Neuronal stem cell (in vitro differentiated cells): ENCODE results near the gene WFDC5.
A peak's percentile ranks its signal among the peaks of the same experiment; 100 is the strongest.

Experiments
- DNase-seq: peaks from one replicate; pipeline ENCODE4 v3.0.0-alpha.2; 2013; ENCODE audit warnings: low spot score
- H2AFZ ChIP-seq: one replicate; pipeline ENCODE4 v1.6.1; 2013; ENCODE audit warnings: mild to moderate bottlenecking, low read length, inconsistent platforms
- H2AK5ac ChIP-seq: 2 replicates; pipeline ENCODE4 v1.6.1; 2013; ENCODE audit warnings: low read depth, mild to moderate bottlenecking, inconsistent platforms, low read length, moderate library complexity, mixed read lengths
- H2BK120ac ChIP-seq: 2 replicates; pipeline ENCODE4 v1.6.1; 2013; ENCODE audit warnings: low read depth, mild to moderate bottlenecking, inconsistent platforms, low read length, moderate library complexity, mixed read lengths
- H2BK12ac ChIP-seq: one replicate; pipeline ENCODE4 v1.6.1; 2013; ENCODE audit warnings: low read length, inconsistent platforms
- H2BK15ac ChIP-seq: 2 replicates; pipeline ENCODE4 v1.6.1; 2013; ENCODE audit warnings: mild to moderate bottlenecking, low read length, inconsistent platforms, mixed read lengths
- H2BK5ac ChIP-seq: one replicate; pipeline ENCODE4 v1.6.1; 2013; ENCODE audit warnings: inconsistent platforms, mild to moderate bottlenecking, low read length, moderate library complexity
- H3K14ac ChIP-seq: one replicate; pipeline ENCODE4 v1.6.1; 2013; ENCODE audit warnings: low read length, inconsistent platforms
- H3K18ac ChIP-seq: 2 replicates; pipeline ENCODE4 v1.6.1; 2013; ENCODE audit warnings: low read length, inconsistent platforms
- H3K23ac ChIP-seq: 2 replicates; pipeline ENCODE4 v1.6.1; 2013; ENCODE audit warnings: low read depth, mild to moderate bottlenecking, mixed read lengths, low read length, inconsistent platforms; ENCODE audit not compliant: poor library complexity
- H3K27ac ChIP-seq: replicated peaks from 3 replicates; pipeline ENCODE4 v1.5.1; 2013; ENCODE audit warnings: low read length, inconsistent platforms
- H3K27me3 ChIP-seq, 3 experiments: 2 replicates each; pipeline ENCODE4 v1.6.1; 2013; ENCODE audit warnings: low read length in 3 of 3, mild to moderate bottlenecking in 2 of 3, inconsistent platforms in 1 of 3, low read depth in 1 of 3, mixed read lengths in 1 of 3, moderate library complexity in 1 of 3; ENCODE audit not compliant: control insufficient read depth in 3 of 3, insufficient read depth in 3 of 3
- H3K36me3 ChIP-seq, 2 donors: replicated peaks in 1 of 2; 2 replicates each; pipeline ENCODE4 v1.6.1; 2013; ENCODE audit warnings: low read length in 2 of 2; ENCODE audit not compliant: control insufficient read depth in 2 of 2, insufficient read depth in 2 of 2
- H3K4ac ChIP-seq: 2 replicates; pipeline ENCODE4 v1.6.1; 2013; ENCODE audit warnings: inconsistent platforms, mild to moderate bottlenecking, low read length, moderate library complexity
- H3K4me1 ChIP-seq, 2 donors: 1 replicate in 1 of 2; 2 replicates in 1 of 2; pipeline ENCODE4 v1.6.1; 2013; ENCODE audit warnings: low read length in 2 of 2, low read depth in 1 of 2; ENCODE audit not compliant: control insufficient read depth in 2 of 2, insufficient read depth in 1 of 2
- H3K4me2 ChIP-seq: one replicate; pipeline ENCODE4 v1.6.1; 2013; ENCODE audit warnings: mild to moderate bottlenecking, low read length, inconsistent platforms; ENCODE audit not compliant: insufficient read depth, poor library complexity, severe bottlenecking
- H3K4me3 ChIP-seq, 2 donors: 2 replicates each; pipeline ENCODE4 v1.5.1; 2013; ENCODE audit warnings: low read length in 2 of 2, mild to moderate bottlenecking in 2 of 2, inconsistent platforms in 1 of 2, moderate library complexity in 1 of 2
- H3K79me1 ChIP-seq: one replicate; pipeline ENCODE4 v1.6.1; 2013; ENCODE audit warnings: low read depth, mild to moderate bottlenecking, inconsistent platforms, low read length, moderate library complexity
- H3K9ac ChIP-seq: one replicate; pipeline ENCODE4 v1.6.1; 2013; ENCODE audit warnings: mild to moderate bottlenecking, low read depth, low read length, inconsistent platforms; ENCODE audit not compliant: poor library complexity
- H3K9me3 ChIP-seq, 2 donors: replicated peaks in 1 of 2; 2 replicates each; pipeline versions ENCODE3 to v1.6.1; 2013; ENCODE audit warnings: low read length in 2 of 2, mild to moderate bottlenecking in 2 of 2, inconsistent platforms in 1 of 2, low read depth in 1 of 2, mixed read lengths in 1 of 2, moderate library complexity in 1 of 2; ENCODE audit not compliant: control insufficient read depth in 2 of 2, insufficient read depth in 1 of 2
- H4K8ac ChIP-seq: one replicate; pipeline ENCODE4 v1.6.1; 2013; ENCODE audit warnings: low read depth, mild to moderate bottlenecking, inconsistent platforms, low read length, moderate library complexity
- H4K91ac ChIP-seq: one replicate; pipeline ENCODE4 v1.6.1; 2013; ENCODE audit warnings: low read length, low read depth, mild to moderate bottlenecking, inconsistent platforms; ENCODE audit not compliant: poor library complexity
- WGBS, 2 donors: extraction: QIAGEN DNeasy Blood & Tissue Kit; methylation state at CpG; one replicate each; pipeline ENCODE4 v1.1.7; 2013; ENCODE audit warnings: missing lambda C conversion rate in 2 of 2, mixed read lengths in 1 of 2; ENCODE audit not compliant: insufficient read length in 2 of 2, insufficient replicate concordance in 1 of 2; ENCODE audit errors: extremely low coverage in 2 of 2; 5-methylcytosine and 5-hydroxymethylcytosine counted together

The WFDC5 gene

GRCh38 chr20:45105317-45105716 lies 9.7 kb downstream of the WFDC5 start:
- DNase-seq = no peak
- Histone ChIP-seq H3K18ac (no peak overlapping the region), H3K9me3 (no peaks in the 10 kb centered on the region), H4K8ac (no peak overlapping the region), H3K14ac (no peak overlapping the region), H3K4me1 (no peaks in the 10 kb centered on the region), H2AFZ (no peak overlapping the region), H3K9ac (no peak overlapping the region), H3K36me3 (no peaks in the 10 kb centered on the region), H3K4me2 (no peak overlapping the region), H3K4ac (no peak overlapping the region), H3K27me3 (peaks cover 0 to 34% (median 12%) of the 10 kb centered on the region in 3 experiments), H3K79me1 (no peaks in the 10 kb centered on the region), H4K91ac (no peak overlapping the region), H2BK12ac (no peak overlapping the region), H2BK15ac (no peak overlapping the region), H2BK5ac (no peak overlapping the region), H3K4me3 (no peak overlapping the region), H2AK5ac (no peak overlapping the region), H3K27ac (no peak overlapping the region), H3K23ac (no peak overlapping the region), H2BK120ac (no peak overlapping the region)
- WGBS, 2 donors = no CpG with 5 or more reads among the region's 2 CpGs

- Histone ChIP-seq H2AK5ac (no peak overlapping the region), H2BK5ac (no peak overlapping the region), H3K4ac (no peak overlapping the region), H3K36me3 (no peaks in the 10 kb centered on the region), H3K4me1 (no peaks in the 10 kb centered on the region), H4K8ac (no peak overlapping the region), H3K4me2 (no peak overlapping the region), H3K27ac (no peak overlapping the region), H3K9ac (no peak overlapping the region), H3K9me3 (no peaks in the 10 kb centered on the region), H3K18ac (no peak overlapping the region), H2BK120ac (no peak overlapping the region), H2AFZ (no peak overlapping the region), H3K14ac (no peak overlapping the region), H3K79me1 (no peaks in the 10 kb centered on the region), H3K27me3 (peaks cover 0 to 39% (median 18%) of the 10 kb centered on the region in 3 experiments), H3K4me3 (no peak overlapping the region), H3K23ac (no peak overlapping the region), H2BK15ac (no peak overlapping the region), H2BK12ac (no peak overlapping the region), H4K91ac (no peak overlapping the region)
- no peak for DNase-seq
- WGBS, 2 donors = no CpG with 5 or more reads among the region's 5 CpGs
These were observed 10.2 kb downstream of the WFDC5 start for GRCh38 chr20:45104786-45105185.

- Histone ChIP-seq H3K4me1 (no peaks in the 10 kb centered on the region), H3K4ac (no peak overlapping the region), H2BK12ac (no peak overlapping the region), H3K14ac (no peak overlapping the region), H3K27me3 (peaks cover 3 to 57% (median 34%) of the 10 kb centered on the region in 3 experiments), H3K79me1 (no peaks in the 10 kb centered on the region), H3K18ac (no peak overlapping the region), H3K9me3 (peaks cover 0 to 2% of the 10 kb centered on the region in 2 donors), H4K91ac (no peak overlapping the region), H2BK5ac (no peak overlapping the region), H3K4me2 (no peak overlapping the region), H2AFZ (no peak overlapping the region), H3K36me3 (no peaks in the 10 kb centered on the region), H3K27ac (no peak overlapping the region), H3K9ac (no peak overlapping the region), H4K8ac (no peak overlapping the region), H3K4me3 (no peak overlapping the region), H3K23ac (no peak overlapping the region), H2BK120ac (no peak overlapping the region), H2AK5ac (no peak overlapping the region), H2BK15ac (no peak overlapping the region)
- no CpG with 5 or more reads among the region's 2 CpGs for WGBS, 2 donors
- no peak for DNase-seq
These were observed 11.9 kb downstream of the WFDC5 start for GRCh38 chr20:45103072-45103471.

GRCh38 chr20:45101333-45101850 lies 13.6 kb downstream of the WFDC5 start:
- Histone ChIP-seq H2AK5ac (no peak overlapping the region), H3K4me1 (no peaks in the 10 kb centered on the region), H2BK15ac (no peak overlapping the region), H4K8ac (no peak overlapping the region), H3K18ac (no peak overlapping the region), H3K36me3 (no peaks in the 10 kb centered on the region), H3K14ac (no peak overlapping the region), H2BK120ac (no peak overlapping the region), H3K79me1 (no peaks in the 10 kb centered on the region), H3K9me3 (peaks cover 0 to 8% of the 10 kb centered on the region in 2 donors), H3K27ac (no peak overlapping the region), H3K9ac (no peak overlapping the region), H2BK5ac (no peak overlapping the region), H3K4me2 (peak overlapping the region; percentile 46), H3K23ac (peak overlapping the region; percentile 5), H4K91ac (no peak overlapping the region), H3K4me3 (no peak overlapping the region), H3K27me3 (peaks cover 4 to 69% (median 47%) of the 10 kb centered on the region in 3 experiments), H2AFZ (peak overlapping the region; percentile 89), H3K4ac (no peak overlapping the region), H2BK12ac (no peak overlapping the region)
- WGBS, 2 donors = no CpG with 5 or more reads among the region's 6 CpGs
- DNase-seq = no peak
